Suprapubic skin (tissue), 3 donors: ENCODE results near the gene GRB10.

ENCODE experiments used
- POLR2A ChIP-seq, 2 donors: fragments of 450-650 bp; IDR thresholded peaks; one replicate each; pipeline ENCODE4 v1.6.1; 2017; ENCODE audit warnings: antibody characterized with exemption in 2 of 2, mild to moderate bottlenecking in 2 of 2, moderate library complexity in 2 of 2
- TF ChIP-seq, protein P1 (sequence below), 2 donors: fragments of 200-600 bp in 1 of 2; fragments of 450-650 bp in 1 of 2; sonication (generic) in 1 of 2; IDR thresholded peaks; one replicate each; pipeline ENCODE4 v1.5.1; 2016 to 2019; ENCODE audit warnings: antibody characterized with exemption in 2 of 2, mild to moderate bottlenecking in 1 of 2, moderate library complexity in 1 of 2

DNA sequence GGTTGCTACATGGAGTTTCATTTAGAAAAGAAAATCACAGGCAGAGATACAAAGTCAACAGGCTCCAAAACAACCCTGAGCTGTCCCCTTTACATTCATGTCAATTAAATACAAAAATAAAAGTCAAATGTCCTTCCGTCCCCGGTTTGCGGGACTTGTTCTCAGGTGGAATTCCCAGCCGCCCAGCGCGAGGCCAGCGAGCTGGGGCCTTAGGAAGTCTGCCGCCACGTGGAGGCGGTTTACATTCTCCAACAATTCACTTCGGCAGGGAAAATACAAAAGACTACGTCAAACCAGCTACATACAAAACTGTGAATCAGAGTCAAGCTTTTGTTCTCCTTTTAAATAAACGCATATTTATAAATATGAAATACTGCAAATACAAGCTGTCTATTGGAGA lies 192.2 kb downstream of the GRB10 start:
- TF ChIP-seq, protein P1, sequence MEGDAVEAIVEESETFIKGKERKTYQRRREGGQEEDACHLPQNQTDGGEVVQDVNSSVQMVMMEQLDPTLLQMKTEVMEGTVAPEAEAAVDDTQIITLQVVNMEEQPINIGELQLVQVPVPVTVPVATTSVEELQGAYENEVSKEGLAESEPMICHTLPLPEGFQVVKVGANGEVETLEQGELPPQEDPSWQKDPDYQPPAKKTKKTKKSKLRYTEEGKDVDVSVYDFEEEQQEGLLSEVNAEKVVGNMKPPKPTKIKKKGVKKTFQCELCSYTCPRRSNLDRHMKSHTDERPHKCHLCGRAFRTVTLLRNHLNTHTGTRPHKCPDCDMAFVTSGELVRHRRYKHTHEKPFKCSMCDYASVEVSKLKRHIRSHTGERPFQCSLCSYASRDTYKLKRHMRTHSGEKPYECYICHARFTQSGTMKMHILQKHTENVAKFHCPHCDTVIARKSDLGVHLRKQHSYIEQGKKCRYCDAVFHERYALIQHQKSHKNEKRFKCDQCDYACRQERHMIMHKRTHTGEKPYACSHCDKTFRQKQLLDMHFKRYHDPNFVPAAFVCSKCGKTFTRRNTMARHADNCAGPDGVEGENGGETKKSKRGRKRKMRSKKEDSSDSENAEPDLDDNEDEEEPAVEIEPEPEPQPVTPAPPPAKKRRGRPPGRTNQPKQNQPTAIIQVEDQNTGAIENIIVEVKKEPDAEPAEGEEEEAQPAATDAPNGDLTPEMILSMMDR (IDR thresholded peaks at IDR 0.05), result no peak
- TF ChIP-seq POLR2A (IDR thresholded peaks at IDR 0.05), result no peak
